Heart left ventricle (tissue), 16 donors: Measurements from ENCODE around the gene GSTCD. TPM values are rescaled to one million over a fixed set of nuclear protein-coding genes. Genes with fewer than 3 reads are reported as not detected.
"Not testable (repeated sequence)": the region's sequence is repeated elsewhere in the genome, so short reads cannot be mapped to it uniquely, and the experiment has no call there.

ENCODE experiments used
- ATAC-seq, 4 donors: fragments of 200-7000 bp; cut with Tn5 transposase; one replicate each; pipeline ENCODE4 v1.9.1; 2020 to 2022; ENCODE audit warnings: moderate library complexity in 4 of 4, mild to moderate bottlenecking in 3 of 4, moderate number of reproducible peaks in 1 of 4
- DNase-seq, 5 donors: peaks; one replicate each; pipeline ENCODE4 v3.0.0-alpha.2; 2020
- H3K27ac ChIP-seq, 12 donors: fragments of 200-600 bp; sonication (generic) in 4 of 12; one replicate each; pipeline versions ENCODE4 v1.5.0 to v1.8.0; 2016 to 2022; ENCODE audit warnings: mild to moderate bottlenecking in 2 of 12
- H3K27me3 ChIP-seq, 9 donors: fragments of 200-600 bp; sonication (generic) in 2 of 9; one replicate each; pipeline versions ENCODE4 v1.5.1 to v1.8.0; 2016 to 2022; ENCODE audit warnings: mild to moderate bottlenecking in 3 of 9
- H3K36me3 ChIP-seq, 9 donors: fragments of 200-600 bp; sonication (generic) in 2 of 9; one replicate each; pipeline versions ENCODE4 v1.5.0 to v1.8.0; 2018 to 2022; ENCODE audit warnings: mild to moderate bottlenecking in 2 of 9
- H3K4me1 ChIP-seq, 12 donors: fragments of 200-600 bp; sonication (generic) in 4 of 12; one replicate each; pipeline versions ENCODE4 v1.5.0 to v1.8.0; 2016 to 2022; ENCODE audit warnings: mild to moderate bottlenecking in 3 of 12
- H3K4me3 ChIP-seq, 12 donors: fragments of 200-600 bp; sonication (generic) in 4 of 12; one replicate each; pipeline versions ENCODE4 v1.5.0 to v1.8.0; 2017 to 2022; ENCODE audit warnings: mild to moderate bottlenecking in 9 of 12, moderate library complexity in 4 of 12
- H3K9me3 ChIP-seq, 12 donors: fragments of 200-600 bp; sonication (generic) in 4 of 12; one replicate each; pipeline versions ENCODE4 v1.5.0 to v1.8.0; 2016 to 2022; ENCODE audit warnings: mild to moderate bottlenecking in 1 of 12
- CTCF ChIP-seq, 12 donors: fragments of 200-600 bp; sonication (generic) in 4 of 12; IDR thresholded peaks; one replicate each; pipeline versions ENCODE4 v1.5.0 to v1.8.0; 2018 to 2022; ENCODE audit warnings: antibody characterized with exemption in 12 of 12, mild to moderate bottlenecking in 5 of 12
- POLR2A ChIP-seq, 2 donors: fragments of 450-650 bp; IDR thresholded peaks; one replicate each; pipeline ENCODE4 v1.6.1; 2017; ENCODE audit warnings: antibody characterized with exemption in 2 of 2, mild to moderate bottlenecking in 2 of 2, moderate library complexity in 2 of 2
- WGBS, 4 donors: extraction: QIAGEN DNeasy Blood & Tissue Kit in 2 of 4; methylation state at CpG; one replicate each; pipeline versions ENCODE4 v1.1.5 to v1.1.7; 2013 to 2018; 5-methylcytosine and 5-hydroxymethylcytosine counted together
- intact Hi-C, 10 donors: fragments of 100-400 bp; cut with DNase I; formaldehyde crosslinking; loops; one replicate each; pipeline versions ENCODE4 v1.11.1 to v1.14.2; 2022
- polyA plus RNA-seq, 2 donors: library from polyadenylated mRNA; stranded (reverse); fragments of 200-250 nt; gene quantifications; one replicate each; pipeline ENCODE4 v1.2.3, GENCODE V29; 2013
- total RNA-seq, 9 donors: library from RNA; depleted of rRNA in 2 of 9; stranded (reverse); fragments of >200 nt in 2 of 9; fragmentation: NEBNext Ultra II Directional in 3 of 9; extraction: Animal tissue kit (Norgen Biotek cat#: 25700) in 3 of 9; gene quantifications; one replicate each; pipeline versions ENCODE4 v1.1.0 to v1.2.4, GENCODE V29; 2016 to 2023
- donor health status: ischemic (EF 13 %, LVEDD 7.1; RV severe dilation, severe dysfunction).
- donor health status: healthy with polysubstance abuse.
- donor health status: DM: no; HTN: yes; CAD: no.
- donor health status: DM: no; HTN: no; CAD: no.
- donor health status: ischemic (EF 25% LVEDD 6.9; RV normal size, moderate dysfunction).
- donor health status: ischemic (EF 25% LVEDD 5.7; RV mildly dilated, moderate dysfunction).
- donor health status: healthy.
- donor health status: DM: yes; HTN: yes; CAD: no.
- donor health status: ischemic (EF 35%, LVEDD 5.7; RV mildly dilated, moderate dysfunction).
- donor health status: nonischemic (EF 11% LVEDD 7.7; RV severe dilation, severe dysfunction).
- donor health status: DM: yes; HTN: yes; CAD: no.
- donor health status: PGD.
- donor health status: ischemic (EF 29% LVEDD 5.4; RV normal size, mild dysfunction).
- donor health status: nonischemic (EF 23%, LVEDD 6.1; RV moderate dilation, normal function).

The GSTCD gene
- total and polyA plus RNA-seq, 11 donors = 0.57 to 6.4 (median 3.8) TPM

DNA sequence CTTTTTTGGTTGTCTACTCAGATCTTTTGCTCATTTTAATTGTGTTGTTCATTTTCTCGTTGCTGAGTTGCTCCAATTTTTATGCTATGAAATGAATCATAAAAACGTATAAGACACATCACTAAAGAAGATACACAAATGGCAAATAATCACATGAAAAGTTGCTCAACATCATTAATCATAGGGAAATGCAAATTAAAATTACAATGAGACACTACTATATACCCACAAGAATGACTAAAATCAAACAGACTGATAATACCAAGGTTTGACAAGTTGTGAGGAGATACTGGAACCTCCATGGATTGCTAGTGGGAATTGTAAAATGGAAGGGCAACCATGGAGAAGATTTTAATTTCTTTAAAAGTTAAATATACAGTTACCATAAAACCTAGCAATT lies 17.0 kb downstream of the GSTCD start:
- peaks cover 0 to 18% (median 2%) of the 10 kb centered on the region in 9 donors for H3K36me3 ChIP-seq
- no peak overlapping the region for H3K27ac ChIP-seq
- ATAC-seq = no peak
- TF ChIP-seq CTCF (IDR thresholded peaks at IDR 0.05) (no peak), POLR2A (IDR thresholded peaks at IDR 0.05) (no peak)
- peaks cover 0 to 18% (median 0%) of the 10 kb centered on the region in 12 donors for H3K9me3 ChIP-seq
- H3K4me1 ChIP-seq = no peaks in the 10 kb centered on the region
- DNase-seq = no peak
- H3K4me3 ChIP-seq = no peak overlapping the region
- whole genome bisulfite sequencing, 4 donors = 94 to 97% (median 96%) methylated on average over 2 of the region's 2 CpGs
- no peaks in the 10 kb centered on the region for H3K27me3 ChIP-seq
- intact Hi-C loops = no loop called here

GRCh38 chr4:105729895-105730294 lies 21.3 kb downstream of the GSTCD start:
- Histone ChIP-seq H3K9me3 (peaks cover 0 to 28% (median 6%) of the 10 kb centered on the region in 12 donors), H3K36me3 (peaks cover 0 to 14% (median 0%) of the 10 kb centered on the region in 9 donors)
- H3K27ac ChIP-seq, H3K4me1 ChIP-seq, DNase-seq, intact Hi-C loops, H3K4me3 ChIP-seq, ATAC-seq, H3K27me3 ChIP-seq: not testable (repeated sequence)
- WGBS, 4 donors = 91 to 100% (median 97%) methylated on average over 4 of the region's 4 CpGs

GRCh38 chr4:105735217-105735616 lies 26.6 kb downstream of the GSTCD start:
- ATAC-seq, intact Hi-C loops: not testable (repeated sequence)
- H3K9me3 ChIP-seq = peaks cover 0 to 58% (median 21%) of the 10 kb centered on the region in 12 donors

DNA sequence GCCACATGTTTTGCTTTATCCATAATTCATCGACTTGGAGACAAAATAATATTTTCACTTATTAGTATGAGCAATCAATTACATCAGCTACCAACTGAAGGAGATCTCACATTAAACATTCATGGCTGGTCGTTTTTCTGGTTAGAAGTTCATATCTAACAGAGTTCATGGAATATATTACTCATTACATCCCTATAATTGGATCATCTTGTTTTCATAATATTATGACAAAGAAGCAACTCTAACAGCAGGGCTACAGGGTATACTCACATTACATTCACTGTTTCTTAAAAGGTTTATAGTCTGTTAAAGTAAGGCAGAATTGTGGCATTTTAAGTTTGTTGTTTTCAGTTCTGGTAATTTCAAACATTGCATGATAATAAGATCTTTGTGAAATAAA lies 33.0 kb downstream of the GSTCD start:
- Histone ChIP-seq H3K4me3 (no peak overlapping the region), H3K27me3 (no peaks in the 10 kb centered on the region), H3K9me3 (peaks cover 0 to 28% (median 11%) of the 10 kb centered on the region in 12 donors), H3K27ac (no peak overlapping the region), H3K4me1 (no peaks in the 10 kb centered on the region), H3K36me3 (peaks cover 0 to 13% (median 0%) of the 10 kb centered on the region in 9 donors)
- no peak for DNase-seq
- intact Hi-C loops = no loop called here
- no peak for ATAC-seq
- TF ChIP-seq CTCF (IDR thresholded peaks at IDR 0.05) = no peak
- no peak for TF ChIP-seq POLR2A (IDR thresholded peaks at IDR 0.05)
- 71 to 78% (median 77%) methylated on average over 2 of the region's 2 CpGs for whole genome bisulfite sequencing, 4 donors

More at GRCh38 chr4:105735217-105735616, 26.6 kb downstream of the GSTCD start:
- H3K4me1 ChIP-seq, H3K4me3 ChIP-seq, DNase-seq, H3K27me3 ChIP-seq, H3K27ac ChIP-seq: not testable (repeated sequence)
- peaks cover 0 to 33% (median 0%) of the 10 kb centered on the region in 9 donors for H3K36me3 ChIP-seq
- 89 to 100% (median 98%) methylated on average over 9 to 10 of the region's 10 CpGs for WGBS, 4 donors

DNA sequence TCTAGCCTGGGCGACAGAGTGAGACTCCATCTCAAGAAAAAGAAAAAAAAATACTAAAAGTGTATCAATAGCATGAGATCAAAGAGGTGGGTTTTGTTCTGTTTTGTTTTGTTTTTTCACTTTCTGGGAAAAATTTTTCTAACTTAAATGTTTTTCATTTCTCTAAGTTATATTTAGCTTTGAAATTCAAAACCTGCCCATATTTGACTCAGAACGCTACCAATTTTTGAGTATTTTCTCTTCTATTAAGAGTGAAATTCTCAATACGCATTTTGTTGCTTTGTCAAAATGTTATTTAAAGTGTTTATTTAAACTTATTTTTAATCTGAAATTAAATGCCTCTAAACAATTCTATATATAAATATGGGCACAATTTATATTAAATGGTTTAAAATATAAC lies 39.6 kb downstream of the GSTCD start:
- Histone ChIP-seq H3K4me1 (no peaks in the 10 kb centered on the region), H3K9me3 (peaks cover 0 to 8% (median 0%) of the 10 kb centered on the region in 12 donors), H3K27me3 (no peaks in the 10 kb centered on the region), H3K4me3 (no peak overlapping the region), H3K36me3 (no peaks in the 10 kb centered on the region), H3K27ac (no peak overlapping the region)
- TF ChIP-seq POLR2A (IDR thresholded peaks at IDR 0.05) (no peak), CTCF (IDR thresholded peaks at IDR 0.05) (no peak)
- DNase-seq (no peak), ATAC-seq (no peak)
- 96 to 99% (median 97%) methylated on average over 3 of the region's 3 CpGs for WGBS, 4 donors
- intact Hi-C loops = no loop called here
